Spleen (tissue), 11 donors: ENCODE measurements around the gene PCNX2. TPM values are rescaled to one million over a fixed set of nuclear protein-coding genes. Genes with fewer than 3 reads are reported as not detected.

Experiments
- DNase-seq: peaks from one replicate; pipeline ENCODE4 v3.0.0-alpha.2; 2020
- H3K27ac ChIP-seq, 8 donors: fragments of 200-600 bp; sonication (generic) in 7 of 8; 1 replicate in 4 of 8; 2 replicates in 4 of 8; pipeline versions ENCODE4 v1.5.0 to v1.8.0; 2016 to 2021; ENCODE audit warnings: inconsistent platforms in 4 of 8, mild to moderate bottlenecking in 4 of 8, moderate library complexity in 1 of 8
- H3K27me3 ChIP-seq, 7 donors: fragments of 200-600 bp; sonication (generic) in 6 of 7; replicated peaks in 1 of 7; 1 replicate in 4 of 7; 2 replicates in 3 of 7; pipeline versions ENCODE4 v1.5.0 to v1.8.0; 2016 to 2021; ENCODE audit warnings: inconsistent platforms in 3 of 7, mild to moderate bottlenecking in 1 of 7
- H3K36me3 ChIP-seq, 6 donors: fragments of 200-600 bp; sonication (generic) in 5 of 6; 1 replicate in 4 of 6; 2 replicates in 2 of 6; pipeline versions ENCODE4 v1.5.0 to v1.8.0; 2016 to 2021; ENCODE audit warnings: inconsistent platforms in 2 of 6
- H3K4me1 ChIP-seq, 6 donors: fragments of 200-600 bp; sonication (generic) in 5 of 6; 1 replicate in 3 of 6; 2 replicates in 3 of 6; pipeline versions ENCODE4 v1.5.0 to v1.8.0; 2016 to 2021; ENCODE audit warnings: inconsistent platforms in 3 of 6
- H3K4me3 ChIP-seq, 8 donors: fragments of 200-600 bp; sonication (generic) in 7 of 8; 1 replicate in 4 of 8; 2 replicates in 4 of 8; pipeline versions ENCODE4 v1.5.0 to v1.8.0; 2016 to 2021; ENCODE audit warnings: inconsistent platforms in 4 of 8, mild to moderate bottlenecking in 4 of 8, moderate library complexity in 2 of 8
- H3K9me3 ChIP-seq, 8 donors: fragments of 200-600 bp; sonication (generic) in 7 of 8; 1 replicate in 4 of 8; 2 replicates in 4 of 8; pipeline versions ENCODE4 v1.5.0 to v1.8.0; 2016 to 2021; ENCODE audit warnings: inconsistent platforms in 4 of 8
- CTCF ChIP-seq, 11 experiments: fragments of 200-600 bp in 7 of 11; fragments of 450-650 bp in 4 of 11; sonication (generic) in 4 of 11; IDR thresholded peaks in 8 of 11; conservative IDR thresholded peaks in 3 of 11; 1 replicate in 7 of 11; 2 replicates in 4 of 11; pipeline versions ENCODE4 v1.4.0 to v1.8.0; 2016 to 2021; ENCODE audit warnings: antibody characterized with exemption in 11 of 11, inconsistent platforms in 4 of 11, mild to moderate bottlenecking in 1 of 11
- POLR2A ChIP-seq, 3 donors: fragments of 450-650 bp; IDR thresholded peaks; one replicate each; pipeline ENCODE4 v1.5.1; 2017; ENCODE audit warnings: antibody characterized with exemption in 3 of 3, mild to moderate bottlenecking in 1 of 3
- POLR2AphosphoS5 ChIP-seq, 3 donors: sonication (generic); formaldehyde crosslinking; IDR thresholded peaks; one replicate each; pipeline ENCODE4 v1.5.1; 2017; ENCODE audit warnings: antibody characterized with exemption in 3 of 3
- WGBS, 5 donors: extraction: QIAGEN DNeasy Blood & Tissue Kit in 3 of 5; methylation state at CpG; one replicate each; pipeline versions ENCODE4 v1.1.5 to v1.1.7; 2013 to 2018; 5-methylcytosine and 5-hydroxymethylcytosine counted together
- intact Hi-C: fragments of 100-400 bp; cut with DNase I; formaldehyde crosslinking; loops from one replicate; pipeline ENCODE4 v1.15.0; 2023; ENCODE audit warnings: low total_unique reads
- polyA plus RNA-seq, 3 donors: library from polyadenylated mRNA; stranded (reverse); fragments of 200-250 nt; gene quantifications; one replicate each; pipeline ENCODE4 v1.2.1, GENCODE V29; 2013
- total RNA-seq, 7 donors: library from RNA; depleted of rRNA in 3 of 7; stranded (reverse); fragments of >200 nt in 3 of 7; fragmentation: NEBNext Ultra II Directional in 4 of 7; extraction: Animal tissue kit (Norgen Biotek cat#: 25700) in 4 of 7; gene quantifications; one replicate each; pipeline versions ENCODE4 v1.1.0 to v1.2.1, GENCODE V29; 2016 to 2021
- donor health status: healthy with polysubstance abuse.
- donor health status: DM: no; HTN: no; CAD: no; lungs with moderate emphysema.
- donor health status: DM: no; HTN: no; CAD: no.
- donor health status: Bipolar disorder and iron deficiency.
- donor health status: healthy.
- donor health status: DM: no; HTN: no; CAD: no.
- donor health status: DM: yes; HTN: yes; CAD: no.

PCNX2 gene
- total and polyA plus RNA-seq, 10 donors: 4.0 to 26.5 (median 15.4) TPM

DNA sequence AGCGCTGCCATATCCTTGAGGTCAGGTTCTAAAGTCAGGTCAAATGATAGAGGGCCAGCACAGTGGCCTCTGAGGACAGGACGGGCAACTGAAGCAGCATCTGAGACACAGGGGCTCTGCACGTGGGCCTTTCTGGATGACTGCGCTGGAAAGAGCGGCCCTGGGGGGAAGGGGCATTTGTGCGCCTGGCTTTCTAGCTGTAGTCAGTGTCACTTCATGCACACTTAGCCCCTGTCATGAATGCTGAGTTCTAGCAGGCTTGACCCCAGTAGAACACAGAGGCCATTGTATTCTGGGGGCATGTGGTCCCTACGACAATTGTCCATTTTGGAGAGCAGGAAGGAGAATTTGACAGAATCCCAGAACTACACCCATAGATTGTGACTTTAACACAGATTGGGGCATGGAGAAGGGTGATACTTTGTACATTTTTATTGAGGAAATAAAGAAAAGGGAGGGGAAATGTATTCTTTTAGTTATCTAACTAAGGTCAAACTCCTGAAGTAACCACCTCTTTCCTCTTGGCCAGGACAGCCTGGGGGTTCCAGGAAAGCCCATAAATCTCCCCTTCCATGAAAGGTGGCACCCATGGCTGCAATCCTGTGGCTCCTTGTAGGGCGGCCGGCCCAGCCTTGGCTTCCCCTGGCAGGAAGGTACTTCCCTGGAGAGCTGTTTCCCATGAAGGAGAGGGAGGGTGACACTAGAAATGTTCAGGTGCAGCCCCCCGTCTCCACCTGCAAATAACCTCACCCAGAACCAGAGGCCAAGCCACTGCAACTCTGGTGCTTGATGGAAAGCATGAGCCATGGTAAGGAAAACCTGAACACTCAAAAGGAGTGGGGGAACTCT, 310.7 kb downstream of the PCNX2 start:
- 72 to 93% (median 87%) methylated on average over 8 to 10 of the region's 10 CpGs for WGBS, 5 donors
- Histone ChIP-seq H3K4me1 (no peaks in the 10 kb centered on the region), H3K27me3 (no peaks in the 10 kb centered on the region), H3K36me3 (peaks cover 0 to 25% (median 0%) of the 10 kb centered on the region in 6 donors), H3K27ac (no peak overlapping the region), H3K9me3 (no peaks in the 10 kb centered on the region), H3K4me3 (no peak overlapping the region)
- intact Hi-C loops: no loop called here
- DNase-seq: no peak
- TF ChIP-seq POLR2A (IDR thresholded peaks at IDR 0.05) (no peak), CTCF (IDR thresholded peaks at IDR 0.05 in 8 of 11, conservative IDR thresholded peaks at IDR 0.05 in 3 of 11) (no peak), POLR2AphosphoS5 (IDR thresholded peaks at IDR 0.05) (no peak)

- no peak for DNase-seq
These were observed 311.5 kb downstream of the PCNX2 start for GRCh38 chr1:232983817-232984567.

GRCh38 chr1:232983375-232983774, 312.1 kb downstream of the PCNX2 start:
- peak in 1 of 3 donors; percentile 32 for TF ChIP-seq POLR2AphosphoS5 (IDR thresholded peaks at IDR 0.05)
- TF ChIP-seq POLR2A (IDR thresholded peaks at IDR 0.05): no peak
- WGBS, 5 donors: 95 to 98% (median 96%) methylated on average over 14 of the region's 14 CpGs
- Histone ChIP-seq H3K9me3 (no peaks in the 10 kb centered on the region), H3K27ac (no peak overlapping the region), H3K36me3 (peaks cover 0 to 29% (median 0%) of the 10 kb centered on the region in 6 donors), H3K27me3 (no peaks in the 10 kb centered on the region), H3K4me3 (no peak overlapping the region), H3K4me1 (peaks cover 0 to 7% (median 5%) of the 10 kb centered on the region in 6 donors)
- intact Hi-C loops: no loop called here
- no peak for DNase-seq

More at GRCh38 chr1:232983817-232984567, 311.5 kb downstream of the PCNX2 start:
- no peak overlapping the region for H3K4me3 ChIP-seq
- intact Hi-C loops: no loop called here
- no peak overlapping the region for H3K27ac ChIP-seq
- H3K9me3 ChIP-seq: no peaks in the 10 kb centered on the region
- WGBS, 5 donors: 87 to 94% (median 92%) methylated on average over 23 to 25 of the region's 25 CpGs
- H3K4me1 ChIP-seq: peaks cover 0 to under 1% (median 0%) of the 10 kb centered on the region in 6 donors
- peaks cover 0 to 29% (median 0%) of the 10 kb centered on the region in 6 donors for H3K36me3 ChIP-seq
- TF ChIP-seq CTCF (IDR thresholded peaks at IDR 0.05 in 8 of 11, conservative IDR thresholded peaks at IDR 0.05 in 3 of 11) (no peak), POLR2AphosphoS5 (IDR thresholded peaks at IDR 0.05) (no peak), POLR2A (IDR thresholded peaks at IDR 0.05) (no peak)
- H3K27me3 ChIP-seq: no peaks in the 10 kb centered on the region

DNA sequence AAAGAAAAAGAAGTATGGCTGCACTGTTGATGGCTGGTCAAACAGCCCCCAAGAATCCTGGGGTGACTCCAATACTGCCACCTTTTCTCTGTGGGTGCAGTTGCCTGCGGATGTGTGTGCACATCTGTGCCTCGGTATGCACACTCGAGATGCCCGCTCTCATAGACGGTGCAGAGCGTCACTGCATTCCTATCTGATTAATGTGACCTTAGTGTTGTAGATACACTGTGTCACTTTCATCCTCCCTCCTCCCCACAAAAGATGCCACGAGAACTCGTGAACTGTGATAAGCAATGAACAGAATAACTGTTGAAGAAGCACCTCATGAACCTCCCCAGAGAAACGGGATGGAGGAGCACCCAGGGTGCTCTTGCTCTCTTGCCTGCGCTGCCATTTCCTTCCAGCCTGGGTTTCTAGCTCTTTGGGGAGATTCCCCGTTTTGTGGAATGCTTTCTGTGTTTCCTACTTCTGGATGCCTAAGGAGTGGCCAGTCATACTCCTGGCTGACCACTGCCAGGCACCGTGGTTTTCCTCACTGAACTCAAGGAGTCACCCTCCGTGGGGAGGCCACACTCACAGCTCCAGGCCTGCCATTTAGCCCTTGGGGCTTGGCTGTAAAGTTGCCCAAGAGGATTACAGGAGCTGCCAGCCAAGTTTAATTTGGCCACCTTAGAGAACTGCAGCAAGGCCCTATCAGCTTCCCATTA, 313.1 kb downstream of the PCNX2 start:
- DNase-seq: no peak
- WGBS, 5 donors: 88 to 93% (median 90%) methylated on average over 13 of the region's 13 CpGs
- no peaks in the 10 kb centered on the region for H3K27me3 ChIP-seq
- intact Hi-C loops: no loop called here
- peaks cover 0 to 36% (median 0%) of the 10 kb centered on the region in 6 donors for H3K36me3 ChIP-seq
- no peak overlapping the region for H3K27ac ChIP-seq
- H3K4me3 ChIP-seq: no peak overlapping the region
- TF ChIP-seq POLR2A (IDR thresholded peaks at IDR 0.05) (no peak), CTCF (IDR thresholded peaks at IDR 0.05 in 8 of 11, conservative IDR thresholded peaks at IDR 0.05 in 3 of 11) (no peak), POLR2AphosphoS5 (IDR thresholded peaks at IDR 0.05) (no peak)
- H3K4me1 ChIP-seq: peaks cover 0 to 14% (median 9%) of the 10 kb centered on the region in 6 donors
- no peaks in the 10 kb centered on the region for H3K9me3 ChIP-seq
